Heart left ventricle (tissue), 13 donors: ENCODE data around the gene LAG3.

Experiments used
- CTCF ChIP-seq, 12 donors: fragments of 200-600 bp; sonication (generic) in 4 of 12; IDR thresholded peaks; one replicate each; pipeline versions ENCODE4 v1.5.0 to v1.8.0; 2018 to 2022; ENCODE audit warnings: antibody characterized with exemption in 12 of 12, mild to moderate bottlenecking in 5 of 12
- POLR2A ChIP-seq, 2 donors: fragments of 450-650 bp; IDR thresholded peaks; one replicate each; pipeline ENCODE4 v1.6.1; 2017; ENCODE audit warnings: antibody characterized with exemption in 2 of 2, mild to moderate bottlenecking in 2 of 2, moderate library complexity in 2 of 2
- donor health status: ischemic (EF 13 %, LVEDD 7.1; RV severe dilation, severe dysfunction).
- donor health status: DM: no; HTN: yes; CAD: no.
- donor health status: DM: no; HTN: no; CAD: no.
- donor health status: ischemic (EF 25% LVEDD 6.9; RV normal size, moderate dysfunction).
- donor health status: ischemic (EF 25% LVEDD 5.7; RV mildly dilated, moderate dysfunction).
- donor health status: ischemic (EF 35%, LVEDD 5.7; RV mildly dilated, moderate dysfunction).
- donor health status: nonischemic (EF 11% LVEDD 7.7; RV severe dilation, severe dysfunction).
- donor health status: DM: yes; HTN: yes; CAD: no.
- donor health status: PGD.
- donor health status: ischemic (EF 29% LVEDD 5.4; RV normal size, mild dysfunction).
- donor health status: nonischemic (EF 23%, LVEDD 6.1; RV moderate dilation, normal function).

GRCh38 chr12:6784296-6784695 is 12.0 kb downstream of the LAG3 start:
- TF ChIP-seq CTCF (IDR thresholded peaks at IDR 0.05) (no peak), POLR2A (IDR thresholded peaks at IDR 0.05) (no peak)
